ENCODE results near the gene CHD9. TPM values are rescaled to one million over a fixed set of nuclear protein-coding genes. Genes with fewer than 3 reads are reported as not detected.

CHD9 gene
- total RNA-seq, 4 donors from 2014 or later, result 97.2 to 141 (median 108) TPM

GRCh38 chr16:53131363-53132071 is 76.7 kb downstream of the CHD9 start:
- peak overlapping the region; percentile 22 to 81 (median 77) for H3K4me3 ChIP-seq (replicated peaks in 1 of 3)
- peak overlapping the region; percentile 9 to 97 (median 51) for H3K27ac ChIP-seq
- H3K4me1 ChIP-seq, result peaks cover 8 to 11% of the 10 kb centered on the region in 2 donors
- intact Hi-C loops (cut with DNase I), result no loop called here
- 1% methylated on average over 22 to 28 of the region's 77 CpGs for WGBS, 2 donors
- H3K27me3 ChIP-seq, result no peaks in the 10 kb centered on the region
- H3K36me3 ChIP-seq, result no peaks in the 10 kb centered on the region
- TF ChIP-seq POLR2A (IDR thresholded peaks at IDR 0.05) (no peak), CTCF (IDR thresholded peaks at IDR 0.05) (no peak)
- H3K9me3 ChIP-seq, result no peaks in the 10 kb centered on the region
- DNase-seq, result peak; percentile 57 to 59

- H3K4me1 ChIP-seq, result peaks cover 8 to 11% of the 10 kb centered on the region in 2 donors
Observed at GRCh38 chr16:53132406-53132805, 77.6 kb downstream of the CHD9 start.

GRCh38 chr16:53135329-53135728 is 80.5 kb downstream of the CHD9 start:
- no peak for TF ChIP-seq CTCF (IDR thresholded peaks at IDR 0.05)
- no peak for TF ChIP-seq POLR2A (IDR thresholded peaks at IDR 0.05)
- intact Hi-C loops (cut with DNase I), result no loop called here
- H3K9me3 ChIP-seq, result no peaks in the 10 kb centered on the region
- H3K27me3 ChIP-seq, result no peaks in the 10 kb centered on the region
- DNase-seq, result no peak
- no peak overlapping the region for H3K27ac ChIP-seq
- H3K36me3 ChIP-seq, result no peaks in the 10 kb centered on the region
- H3K4me3 ChIP-seq (replicated peaks in 1 of 3), result no peak overlapping the region
- peaks cover 0 to 4% of the 10 kb centered on the region in 2 donors for H3K4me1 ChIP-seq
- 95 to 96% methylated on average over 2 of the region's 2 CpGs for WGBS, 2 donors

More at GRCh38 chr16:53132406-53132805, 77.6 kb downstream of the CHD9 start:
- no peak for DNase-seq
- Histone ChIP-seq H3K9me3 (no peaks in the 10 kb centered on the region), H3K4me3 (replicated peaks in 1 of 3) (no peak overlapping the region), H3K27me3 (no peaks in the 10 kb centered on the region), H3K27ac (peak overlapping the region in 2 of 3 donors; percentile 51 to 59), H3K36me3 (no peaks in the 10 kb centered on the region)
- intact Hi-C loops (cut with DNase I), result no loop called here
- 75 to 82% methylated on average over 6 of the region's 6 CpGs for WGBS, 2 donors
- TF ChIP-seq CTCF (IDR thresholded peaks at IDR 0.05) (no peak), POLR2A (IDR thresholded peaks at IDR 0.05) (no peak)

GRCh38 chr16:53142823-53143568 is 88.2 kb downstream of the CHD9 start:
- TF ChIP-seq POLR2A (IDR thresholded peaks at IDR 0.05) (no peak), CTCF (IDR thresholded peaks at IDR 0.05) (no peak)
- Histone ChIP-seq H3K9me3 (no peaks in the 10 kb centered on the region), H3K27ac (no peak overlapping the region), H3K27me3 (no peaks in the 10 kb centered on the region), H3K4me1 (no peaks in the 10 kb centered on the region), H3K4me3 (replicated peaks in 1 of 3) (no peak overlapping the region), H3K36me3 (no peaks in the 10 kb centered on the region)
- intact Hi-C loops (cut with DNase I), result no loop called here
- WGBS, 2 donors, result 96 to 97% methylated on average over 6 of the region's 6 CpGs
- no peak for DNase-seq

Data from thyroid gland (tissue), 4 donors.